ENCODE data around the gene LRRC28. TPM values are rescaled to one million over a fixed set of nuclear protein-coding genes. Genes with fewer than 3 reads are reported as not detected.

The LRRC28 gene
- total and polyA plus RNA-seq, 9 of the 15 experiments (the other 6 are each of a cell fraction or from before 2014, with no cell fraction given): 5.5 to 17.4 (median 7.9) TPM

GRCh38 chr15:99387421-99388168 lies 136.3 kb downstream of the LRRC28 start (continued):
- TF ChIP-seq, protein P1, sequence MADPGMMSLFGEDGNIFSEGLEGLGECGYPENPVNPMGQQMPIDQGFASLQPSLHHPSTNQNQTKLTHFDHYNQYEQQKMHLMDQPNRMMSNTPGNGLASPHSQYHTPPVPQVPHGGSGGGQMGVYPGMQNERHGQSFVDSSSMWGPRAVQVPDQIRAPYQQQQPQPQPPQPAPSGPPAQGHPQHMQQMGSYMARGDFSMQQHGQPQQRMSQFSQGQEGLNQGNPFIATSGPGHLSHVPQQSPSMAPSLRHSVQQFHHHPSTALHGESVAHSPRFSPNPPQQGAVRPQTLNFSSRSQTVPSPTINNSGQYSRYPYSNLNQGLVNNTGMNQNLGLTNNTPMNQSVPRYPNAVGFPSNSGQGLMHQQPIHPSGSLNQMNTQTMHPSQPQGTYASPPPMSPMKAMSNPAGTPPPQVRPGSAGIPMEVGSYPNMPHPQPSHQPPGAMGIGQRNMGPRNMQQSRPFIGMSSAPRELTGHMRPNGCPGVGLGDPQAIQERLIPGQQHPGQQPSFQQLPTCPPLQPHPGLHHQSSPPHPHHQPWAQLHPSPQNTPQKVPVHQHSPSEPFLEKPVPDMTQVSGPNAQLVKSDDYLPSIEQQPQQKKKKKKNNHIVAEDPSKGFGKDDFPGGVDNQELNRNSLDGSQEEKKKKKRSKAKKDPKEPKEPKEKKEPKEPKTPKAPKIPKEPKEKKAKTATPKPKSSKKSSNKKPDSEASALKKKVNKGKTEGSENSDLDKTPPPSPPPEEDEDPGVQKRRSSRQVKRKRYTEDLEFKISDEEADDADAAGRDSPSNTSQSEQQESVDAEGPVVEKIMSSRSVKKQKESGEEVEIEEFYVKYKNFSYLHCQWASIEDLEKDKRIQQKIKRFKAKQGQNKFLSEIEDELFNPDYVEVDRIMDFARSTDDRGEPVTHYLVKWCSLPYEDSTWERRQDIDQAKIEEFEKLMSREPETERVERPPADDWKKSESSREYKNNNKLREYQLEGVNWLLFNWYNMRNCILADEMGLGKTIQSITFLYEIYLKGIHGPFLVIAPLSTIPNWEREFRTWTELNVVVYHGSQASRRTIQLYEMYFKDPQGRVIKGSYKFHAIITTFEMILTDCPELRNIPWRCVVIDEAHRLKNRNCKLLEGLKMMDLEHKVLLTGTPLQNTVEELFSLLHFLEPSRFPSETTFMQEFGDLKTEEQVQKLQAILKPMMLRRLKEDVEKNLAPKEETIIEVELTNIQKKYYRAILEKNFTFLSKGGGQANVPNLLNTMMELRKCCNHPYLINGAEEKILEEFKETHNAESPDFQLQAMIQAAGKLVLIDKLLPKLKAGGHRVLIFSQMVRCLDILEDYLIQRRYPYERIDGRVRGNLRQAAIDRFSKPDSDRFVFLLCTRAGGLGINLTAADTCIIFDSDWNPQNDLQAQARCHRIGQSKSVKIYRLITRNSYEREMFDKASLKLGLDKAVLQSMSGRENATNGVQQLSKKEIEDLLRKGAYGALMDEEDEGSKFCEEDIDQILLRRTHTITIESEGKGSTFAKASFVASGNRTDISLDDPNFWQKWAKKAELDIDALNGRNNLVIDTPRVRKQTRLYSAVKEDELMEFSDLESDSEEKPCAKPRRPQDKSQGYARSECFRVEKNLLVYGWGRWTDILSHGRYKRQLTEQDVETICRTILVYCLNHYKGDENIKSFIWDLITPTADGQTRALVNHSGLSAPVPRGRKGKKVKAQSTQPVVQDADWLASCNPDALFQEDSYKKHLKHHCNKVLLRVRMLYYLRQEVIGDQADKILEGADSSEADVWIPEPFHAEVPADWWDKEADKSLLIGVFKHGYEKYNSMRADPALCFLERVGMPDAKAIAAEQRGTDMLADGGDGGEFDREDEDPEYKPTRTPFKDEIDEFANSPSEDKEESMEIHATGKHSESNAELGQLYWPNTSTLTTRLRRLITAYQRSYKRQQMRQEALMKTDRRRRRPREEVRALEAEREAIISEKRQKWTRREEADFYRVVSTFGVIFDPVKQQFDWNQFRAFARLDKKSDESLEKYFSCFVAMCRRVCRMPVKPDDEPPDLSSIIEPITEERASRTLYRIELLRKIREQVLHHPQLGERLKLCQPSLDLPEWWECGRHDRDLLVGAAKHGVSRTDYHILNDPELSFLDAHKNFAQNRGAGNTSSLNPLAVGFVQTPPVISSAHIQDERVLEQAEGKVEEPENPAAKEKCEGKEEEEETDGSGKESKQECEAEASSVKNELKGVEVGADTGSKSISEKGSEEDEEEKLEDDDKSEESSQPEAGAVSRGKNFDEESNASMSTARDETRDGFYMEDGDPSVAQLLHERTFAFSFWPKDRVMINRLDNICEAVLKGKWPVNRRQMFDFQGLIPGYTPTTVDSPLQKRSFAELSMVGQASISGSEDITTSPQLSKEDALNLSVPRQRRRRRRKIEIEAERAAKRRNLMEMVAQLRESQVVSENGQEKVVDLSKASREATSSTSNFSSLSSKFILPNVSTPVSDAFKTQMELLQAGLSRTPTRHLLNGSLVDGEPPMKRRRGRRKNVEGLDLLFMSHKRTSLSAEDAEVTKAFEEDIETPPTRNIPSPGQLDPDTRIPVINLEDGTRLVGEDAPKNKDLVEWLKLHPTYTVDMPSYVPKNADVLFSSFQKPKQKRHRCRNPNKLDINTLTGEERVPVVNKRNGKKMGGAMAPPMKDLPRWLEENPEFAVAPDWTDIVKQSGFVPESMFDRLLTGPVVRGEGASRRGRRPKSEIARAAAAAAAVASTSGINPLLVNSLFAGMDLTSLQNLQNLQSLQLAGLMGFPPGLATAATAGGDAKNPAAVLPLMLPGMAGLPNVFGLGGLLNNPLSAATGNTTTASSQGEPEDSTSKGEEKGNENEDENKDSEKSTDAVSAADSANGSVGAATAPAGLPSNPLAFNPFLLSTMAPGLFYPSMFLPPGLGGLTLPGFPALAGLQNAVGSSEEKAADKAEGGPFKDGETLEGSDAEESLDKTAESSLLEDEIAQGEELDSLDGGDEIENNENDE (IDR thresholded peaks at IDR 0.05; ENCODE audit: low read depth, low read length): no peak
- TF ChIP-seq U2AF2 (optimal IDR thresholded peaks at IDR 0.05; ENCODE audit: low read depth, low read length): no peak
- TF ChIP-seq NFYB (IDR thresholded peaks at IDR 0.05; ENCODE audit: extremely low read depth, insufficient read length): no peak
- no peak for TF ChIP-seq XRCC5 (IDR thresholded peaks at IDR 0.05; ENCODE audit: low read depth, low read length)
- no peak for TF ChIP-seq FOXO4 (CRISPR knock-in tag; IDR thresholded peaks at IDR 0.05)
- TF ChIP-seq CXXC5 (CRISPR knock-in tag; IDR thresholded peaks at IDR 0.05): no peak
- TF ChIP-seq ZBTB1 (CRISPR knock-in tag; IDR thresholded peaks at IDR 0.05; ENCODE audit: borderline replicate concordance, low read depth): no peak
- no peak for TF ChIP-seq POLR2G (IDR thresholded peaks at IDR 0.05; ENCODE audit: low read depth, low read length)
- no peak for TF ChIP-seq LCOR (CRISPR knock-in tag; IDR thresholded peaks at IDR 0.05)
- no peak for TF ChIP-seq ZNF507 (tag; conservative IDR thresholded peaks at IDR 0.05)
- TF ChIP-seq ZNF12 (CRISPR knock-in tag; IDR thresholded peaks at IDR 0.05): no peak
- no peak for TF ChIP-seq ATF3 (IDR thresholded peaks at IDR 0.05)
- no peak for TF ChIP-seq ATF3 (CRISPR knock-in tag; conservative IDR thresholded peaks at IDR 0.05)

Data from K562 (cell line).